Astrocyte (in vitro differentiated cells and primary cell): ENCODE data around the gene PTX4. TPM values are rescaled to one million over a fixed set of nuclear protein-coding genes. Genes with fewer than 3 reads are reported as not detected.

Experiments used
- DNase-seq: peaks from one replicate; pipeline ENCODE4 v3.0.0-alpha.2; 2010; ENCODE audit warnings: low read depth
- FAIRE-seq: peaks from 2 replicates; lab custom pipeline; 2011; peaks lifted over from hg19 to GRCh38; lab: Jason Lieb, UNC
- H2AFZ ChIP-seq: 2 replicates; pipeline ENCODE4 v1.6.0; 2012; ENCODE audit warnings: low read depth, low read length, inconsistent platforms
- H3K27ac ChIP-seq: 2 replicates; pipeline ENCODE4 v1.5.1; 2011; ENCODE audit warnings: low read depth, low read length, inconsistent platforms
- H3K27me3 ChIP-seq: 2 replicates; pipeline ENCODE4 v1.6.0; 2011; ENCODE audit warnings: low read length, inconsistent platforms; ENCODE audit not compliant: insufficient read depth
- H3K36me3 ChIP-seq: 2 replicates; pipeline ENCODE4 v1.5.1; 2011; ENCODE audit warnings: low read length, inconsistent platforms; ENCODE audit not compliant: insufficient read depth
- H3K4me1 ChIP-seq: 2 replicates; pipeline ENCODE4 v1.5.1; 2011; ENCODE audit warnings: low read length, inconsistent platforms; ENCODE audit not compliant: insufficient read depth
- H3K4me2 ChIP-seq: 2 replicates; pipeline ENCODE4 v1.6.0; 2012; ENCODE audit warnings: low read length, inconsistent platforms
- H3K4me3 ChIP-seq: 2 replicates; pipeline ENCODE4 v1.5.1; 2011; ENCODE audit warnings: low read depth, mild to moderate bottlenecking, low read length, inconsistent platforms; ENCODE audit not compliant: insufficient read depth
- H3K79me2 ChIP-seq: 2 replicates; pipeline ENCODE4 v1.6.0; 2012; ENCODE audit warnings: mild to moderate bottlenecking, low read length, inconsistent platforms; ENCODE audit not compliant: insufficient read depth
- H3K9ac ChIP-seq: 2 replicates; pipeline ENCODE4 v1.6.0; 2012; ENCODE audit warnings: mild to moderate bottlenecking, low read length, inconsistent platforms
- H3K9me3 ChIP-seq: 2 replicates; pipeline ENCODE4 v1.5.1; 2012; ENCODE audit warnings: low read depth, mild to moderate bottlenecking, low read length, inconsistent platforms; ENCODE audit not compliant: insufficient read depth
- H4K20me1 ChIP-seq: 2 replicates; pipeline ENCODE4 v1.6.0; 2012; ENCODE audit warnings: low read length, inconsistent platforms; ENCODE audit not compliant: insufficient read depth
- H3K27ac Mint-ChIP-seq: one replicate; pipeline ENCODE4 v1.8.0; 2021; ENCODE audit warnings: mild to moderate bottlenecking, mixed read lengths; ENCODE audit not compliant: unreplicated experiment
- H3K27me3 Mint-ChIP-seq: one replicate; pipeline ENCODE4 v1.8.0; 2021; ENCODE audit warnings: low read depth, mixed read lengths; ENCODE audit not compliant: unreplicated experiment
- H3K36me3 Mint-ChIP-seq: one replicate; pipeline ENCODE4 v1.8.0; 2021; ENCODE audit warnings: low read depth, mixed read lengths; ENCODE audit not compliant: unreplicated experiment
- H3K4me1 Mint-ChIP-seq: one replicate; pipeline ENCODE4 v1.8.0; 2021; ENCODE audit warnings: low read depth, mixed read lengths; ENCODE audit not compliant: unreplicated experiment
- H3K4me3 Mint-ChIP-seq: one replicate; pipeline ENCODE4 v1.8.0; 2021; ENCODE audit warnings: mild to moderate bottlenecking, moderate library complexity, mixed read lengths; ENCODE audit not compliant: unreplicated experiment
- H3K9me3 Mint-ChIP-seq: one replicate; pipeline ENCODE4 v1.8.0; 2021; ENCODE audit warnings: mild to moderate bottlenecking, mixed read lengths; ENCODE audit not compliant: unreplicated experiment
- CTCF ChIP-seq: IDR thresholded peaks from 2 replicates; pipeline ENCODE4 v1.5.1; 2011; ENCODE audit warnings: low read depth, mild to moderate bottlenecking, inconsistent platforms, low read length, moderate library complexity; ENCODE audit not compliant: insufficient read depth
- EZH2 ChIP-seq: IDR thresholded peaks from 2 replicates; pipeline ENCODE4 v1.6.1; 2012; ENCODE audit warnings: mild to moderate bottlenecking, low read length, inconsistent platforms; ENCODE audit not compliant: insufficient read depth
- total RNA-seq: library from RNA; stranded (reverse); gene quantifications from 2 replicates; pipeline ENCODE4 v1.2.1, GENCODE V29; 2021

The PTX4 gene
- total RNA-seq, 1 donor from 2014 or later: not detected

- Histone ChIP-seq H3K9ac (no peak overlapping the region), H3K9me3 (no peaks in the 10 kb centered on the region), H3K36me3 (no peaks in the 10 kb centered on the region), H3K4me3 (no peak overlapping the region), H3K27ac (no peak overlapping the region), H3K27me3 (no peaks in the 10 kb centered on the region), H3K4me2 (no peak overlapping the region), H2AFZ (no peak overlapping the region), H3K79me2 (no peaks in the 10 kb centered on the region), H3K4me1 (no peaks in the 10 kb centered on the region), H4K20me1 (no peaks in the 10 kb centered on the region)
- Mint-ChIP-seq H3K36me3 (peaks cover 6% of the 10 kb centered on the region), H3K4me3 (no peak overlapping the region), H3K27ac (no peak overlapping the region), H3K9me3 (no peaks in the 10 kb centered on the region), H3K27me3 (peaks cover 2% of the 10 kb centered on the region), H3K4me1 (no peaks in the 10 kb centered on the region)
- DNase-seq (no peak), FAIRE-seq (no peak)
- TF ChIP-seq EZH2 (no peak), CTCF (no peak)
Observed at GRCh38 chr16:1444730-1445517, 43.8 kb downstream of the PTX4 start.

- Histone ChIP-seq H3K27me3 (no peaks in the 10 kb centered on the region), H3K36me3 (no peaks in the 10 kb centered on the region), H4K20me1 (no peaks in the 10 kb centered on the region), H3K4me3 (no peak within 1 kb of the TSS), H3K27ac (no peak within 1 kb of the TSS), H2AFZ (no peak within 1 kb of the TSS), H3K79me2 (no peaks in the 10 kb centered on the region), H3K4me2 (no peak within 1 kb of the TSS), H3K4me1 (no peaks in the 10 kb centered on the region), H3K9ac (no peak within 1 kb of the TSS), H3K9me3 (no peaks in the 10 kb centered on the region)
- no peaks in the 10 kb centered on the region for H3K4me1 Mint-ChIP-seq
- no peak for TF ChIP-seq EZH2
- TF ChIP-seq CTCF: no peak
- H3K36me3 Mint-ChIP-seq: peaks cover 6% of the 10 kb centered on the region
- H3K27me3 Mint-ChIP-seq: peaks cover 2% of the 10 kb centered on the region
- no peak within 1 kb of the TSS for H3K4me3 Mint-ChIP-seq
- FAIRE-seq: no peak
- H3K27ac Mint-ChIP-seq: no peak within 1 kb of the TSS
- DNase-seq: no peak
- H3K9me3 Mint-ChIP-seq: no peaks in the 10 kb centered on the region
Observed at GRCh38 chr16:1443980-1444729, 44.6 kb downstream of the PTX4 start, which contains the start of gene CCDC154. TSS of gene CCDC154 (minus strand) at chr16:1444556. CDS start at chr16:1444322, 234 bp downstream.
